GM13977 (cell line): ENCODE results near the gene CYP27B1.

Source experiments
- DNase-seq: peaks from one replicate; pipeline ENCODE4 v3.0.0; 2012; ENCODE audit warnings: low spot score
- CTCF ChIP-seq: IDR thresholded peaks from 2 replicates; pipeline ENCODE4 v1.5.1; 2012; ENCODE audit warnings: mild to moderate bottlenecking, control low read depth; ENCODE audit not compliant: insufficient read depth; ENCODE audit errors: extremely low read depth, missing control alignments
- in situ Hi-C: fragments of 300-500 bp; cut with MboI; formaldehyde crosslinking; loops from one replicate; pipeline ENCODE4 v1.12.0; 2022; ENCODE audit warnings: low sequenced_read_pairs, low pct_unique_long_range_greater_than_20kb, mixed read lengths, inconsistent platforms; ENCODE audit not compliant: unreplicated experiment

Gene CYP27B1

GRCh38 chr12:57793920-57794319, 27.0 kb upstream of the CYP27B1 start:
- TF ChIP-seq CTCF: no peak
- in situ Hi-C loops: no loop called here
- no peak for DNase-seq

- in situ Hi-C loops: no loop called here
- no peak for DNase-seq
- TF ChIP-seq CTCF: no peak
These were observed 17.0 kb upstream of the CYP27B1 start for GRCh38 chr12:57783861-57784260.

- no peak for DNase-seq
- TF ChIP-seq CTCF: no peak
- in situ Hi-C loops: no loop called here
These were observed 16.6 kb upstream of the CYP27B1 start for GRCh38 chr12:57783466-57783801.

- in situ Hi-C loops: no loop called here
- DNase-seq: peak; percentile 86
- peak; percentile 96 for TF ChIP-seq CTCF
These were observed 16.0 kb upstream of the CYP27B1 start, which contains the start of gene TSFM for GRCh38 chr12:57782608-57783465. Gene TSFM, plus strand, starts transcription at chr12:57782787. Its CDS starts 15 bp downstream, at chr12:57782802.

GRCh38 chr12:57782243-57782607, 15.3 kb upstream of the CYP27B1 start:
- DNase-seq: no peak
- no peak for TF ChIP-seq CTCF
- in situ Hi-C loops: no loop called here

- no peak for TF ChIP-seq CTCF
- in situ Hi-C loops: no loop called here
- DNase-seq: no peak
These were observed 14.9 kb upstream of the CYP27B1 start for GRCh38 chr12:57781801-57782200.
